Kidney (tissue), 14 donors: ENCODE data around the gene U2AF1L4. TPM values are rescaled to one million over a fixed set of nuclear protein-coding genes. Genes with fewer than 3 reads are reported as not detected.

Experiments used
- DNase-seq, 5 donors: peaks; one replicate each; pipeline ENCODE4 v3.0.0-alpha.2; 2013 to 2020
- FAIRE-seq: peaks from 2 replicates; lab custom pipeline; 2012; peaks lifted over from hg19 to GRCh38; lab: Jason Lieb, UNC
- H3K27ac ChIP-seq, 2 donors: one replicate each; pipeline ENCODE4 v1.7.0; 2013; ENCODE audit warnings: low read depth in 2 of 2, low read length in 2 of 2, inconsistent platforms in 1 of 2
- H3K27me3 ChIP-seq: one replicate; pipeline ENCODE4 v1.7.1; 2013; ENCODE audit warnings: low read length, inconsistent platforms; ENCODE audit not compliant: control insufficient read depth, insufficient read depth
- H3K36me3 ChIP-seq, 3 donors: one replicate each; pipeline versions ENCODE4 v1.7.0 to v1.7.1; 2013; ENCODE audit warnings: low read length in 3 of 3, control low read depth in 1 of 3, inconsistent platforms in 1 of 3; ENCODE audit not compliant: insufficient read depth in 3 of 3, control insufficient read depth in 2 of 3
- H3K4me1 ChIP-seq, 3 donors: one replicate each; pipeline versions ENCODE4 v1.7.0 to v1.7.1; 2013; ENCODE audit warnings: low read length in 3 of 3, inconsistent platforms in 1 of 3, low read depth in 1 of 3; ENCODE audit not compliant: control insufficient read depth in 2 of 3, insufficient read depth in 2 of 3
- H3K4me3 ChIP-seq, 3 donors: one replicate each; pipeline versions ENCODE4 v1.7.0 to v1.8.1; 2013; ENCODE audit warnings: low read length in 3 of 3, control low read depth in 1 of 3, inconsistent platforms in 1 of 3
- H3K9ac ChIP-seq, 3 donors: one replicate each; pipeline versions ENCODE4 v1.7.0 to v1.7.1; 2013; ENCODE audit warnings: low read length in 3 of 3, control low read depth in 1 of 3, inconsistent platforms in 1 of 3
- H3K9me3 ChIP-seq, 3 donors: one replicate each; pipeline versions ENCODE4 v1.7.0 to v1.7.1; 2013; ENCODE audit warnings: low read length in 3 of 3, control low read depth in 1 of 3, inconsistent platforms in 1 of 3; ENCODE audit not compliant: control insufficient read depth in 2 of 3, insufficient read depth in 1 of 3
- intact Hi-C: fragments of 100-400 bp; cut with DNase I; formaldehyde crosslinking; loops from one replicate; pipeline ENCODE4 v1.11.1; 2022
- polyA plus RNA-seq: library from polyadenylated mRNA; stranded (reverse); fragments of 350-450 nt; fragmentation: Illumina TruSeq; extraction: RNeasy Lipid Tissue Mini Kit (QIAGEN cat#74804); gene quantifications from one replicate; pipeline ENCODE4 v1.2.3, GENCODE V29; 2014; ENCODE audit warnings: low read depth, low replicate concordance; ENCODE audit not compliant: insufficient read depth
- total RNA-seq: library from RNA; stranded (reverse); fragmentation: NEBNext Ultra II Directional; extraction: Animal tissue kit (Norgen Biotek cat#: 25700); gene quantifications from one replicate; pipeline ENCODE4 v1.2.1, GENCODE V29; 2021
- TF ChIP-seq, protein P1 (sequence below): IDR thresholded peaks from 3 replicates; pipeline ENCODE4 v1.5.1; 2012; ENCODE audit warnings: mild to moderate bottlenecking, moderate library complexity, borderline replicate concordance; ENCODE audit not compliant: insufficient read depth; ENCODE audit errors: extremely low read depth
- donor health status: control.
- donor health status: control.
- donor health status: control.
- donor health status: control.
- donor health status: control.
- donor health status: DM: yes; HTN: yes; CAD: no.
- donor health status: Normal renal cell carcinoma (clear cell type).

The U2AF1L4 gene
- total and polyA plus RNA-seq, 2 donors from 2014 or later, result 27.4 to 47.7 TPM

DNA sequence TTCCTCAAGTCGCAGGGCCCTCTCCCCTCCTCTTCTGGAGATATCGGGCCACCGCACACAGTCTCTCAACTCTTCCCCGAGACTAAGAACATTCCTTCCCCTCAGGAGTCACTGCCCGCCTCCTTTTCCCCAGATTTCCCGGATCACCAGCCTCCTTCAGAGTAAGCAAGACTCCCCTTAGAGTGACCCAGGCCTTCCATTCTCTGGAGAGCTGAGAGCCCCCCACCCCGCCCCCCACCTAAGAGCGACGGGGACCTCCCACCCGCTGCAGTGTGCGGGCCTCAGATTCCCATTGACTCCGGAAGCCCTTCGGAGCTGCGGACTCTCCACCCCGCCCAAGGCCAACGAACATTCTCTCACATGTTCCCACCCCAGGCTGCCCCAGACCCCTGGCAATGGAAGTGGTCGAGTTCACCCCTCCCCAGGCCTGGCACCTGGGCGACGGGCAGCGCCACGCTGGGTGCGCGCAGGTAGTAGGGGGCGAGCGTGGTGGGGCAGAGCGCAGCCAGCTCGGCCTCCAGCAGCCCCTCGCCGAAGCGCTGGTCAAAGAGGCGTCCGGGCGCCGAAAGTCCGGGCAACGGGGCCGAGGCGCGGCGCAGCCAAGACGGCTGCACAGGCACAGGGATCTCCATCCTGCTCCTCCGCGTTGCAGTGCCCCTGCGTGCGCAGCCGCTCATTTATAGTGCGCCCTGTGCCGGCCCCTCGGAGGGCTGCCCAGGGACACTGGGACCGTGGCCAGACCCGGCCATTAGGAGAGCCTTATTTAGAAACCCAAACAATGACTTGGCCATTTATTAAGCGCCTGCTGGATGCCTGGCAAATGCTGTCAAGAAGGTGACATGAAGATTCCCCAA, 11.4 kb upstream of the U2AF1L4 start, which contains the start of gene HSPB6:
TSS of gene HSPB6 (minus strand) at position 653 of the 854 bp plus-strand sequence. CDS start at position 632, 21 bp downstream.
- intact Hi-C loops, result no loop called here
- Histone ChIP-seq H3K27ac (peak within 1 kb of the TSS; percentile 86), H3K9ac (peak within 1 kb of the TSS in 2 of 3 donors; percentile 27 to 51), H3K4me3 (peak within 1 kb of the TSS in 2 of 3 donors; percentile 26 to 87), H3K27me3 (no peaks in the 10 kb centered on the region), H3K36me3 (peaks cover 0 to 22% (median 10%) of the 10 kb centered on the region in 3 donors), H3K4me1 (peaks cover 0 to 8% (median 0%) of the 10 kb centered on the region in 3 donors), H3K9me3 (no peaks in the 10 kb centered on the region)
- FAIRE-seq (no peak), DNase-seq (peak; percentile 47 to 92 (median 77))
- TF ChIP-seq, protein P1, sequence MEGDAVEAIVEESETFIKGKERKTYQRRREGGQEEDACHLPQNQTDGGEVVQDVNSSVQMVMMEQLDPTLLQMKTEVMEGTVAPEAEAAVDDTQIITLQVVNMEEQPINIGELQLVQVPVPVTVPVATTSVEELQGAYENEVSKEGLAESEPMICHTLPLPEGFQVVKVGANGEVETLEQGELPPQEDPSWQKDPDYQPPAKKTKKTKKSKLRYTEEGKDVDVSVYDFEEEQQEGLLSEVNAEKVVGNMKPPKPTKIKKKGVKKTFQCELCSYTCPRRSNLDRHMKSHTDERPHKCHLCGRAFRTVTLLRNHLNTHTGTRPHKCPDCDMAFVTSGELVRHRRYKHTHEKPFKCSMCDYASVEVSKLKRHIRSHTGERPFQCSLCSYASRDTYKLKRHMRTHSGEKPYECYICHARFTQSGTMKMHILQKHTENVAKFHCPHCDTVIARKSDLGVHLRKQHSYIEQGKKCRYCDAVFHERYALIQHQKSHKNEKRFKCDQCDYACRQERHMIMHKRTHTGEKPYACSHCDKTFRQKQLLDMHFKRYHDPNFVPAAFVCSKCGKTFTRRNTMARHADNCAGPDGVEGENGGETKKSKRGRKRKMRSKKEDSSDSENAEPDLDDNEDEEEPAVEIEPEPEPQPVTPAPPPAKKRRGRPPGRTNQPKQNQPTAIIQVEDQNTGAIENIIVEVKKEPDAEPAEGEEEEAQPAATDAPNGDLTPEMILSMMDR, result no peak

DNA sequence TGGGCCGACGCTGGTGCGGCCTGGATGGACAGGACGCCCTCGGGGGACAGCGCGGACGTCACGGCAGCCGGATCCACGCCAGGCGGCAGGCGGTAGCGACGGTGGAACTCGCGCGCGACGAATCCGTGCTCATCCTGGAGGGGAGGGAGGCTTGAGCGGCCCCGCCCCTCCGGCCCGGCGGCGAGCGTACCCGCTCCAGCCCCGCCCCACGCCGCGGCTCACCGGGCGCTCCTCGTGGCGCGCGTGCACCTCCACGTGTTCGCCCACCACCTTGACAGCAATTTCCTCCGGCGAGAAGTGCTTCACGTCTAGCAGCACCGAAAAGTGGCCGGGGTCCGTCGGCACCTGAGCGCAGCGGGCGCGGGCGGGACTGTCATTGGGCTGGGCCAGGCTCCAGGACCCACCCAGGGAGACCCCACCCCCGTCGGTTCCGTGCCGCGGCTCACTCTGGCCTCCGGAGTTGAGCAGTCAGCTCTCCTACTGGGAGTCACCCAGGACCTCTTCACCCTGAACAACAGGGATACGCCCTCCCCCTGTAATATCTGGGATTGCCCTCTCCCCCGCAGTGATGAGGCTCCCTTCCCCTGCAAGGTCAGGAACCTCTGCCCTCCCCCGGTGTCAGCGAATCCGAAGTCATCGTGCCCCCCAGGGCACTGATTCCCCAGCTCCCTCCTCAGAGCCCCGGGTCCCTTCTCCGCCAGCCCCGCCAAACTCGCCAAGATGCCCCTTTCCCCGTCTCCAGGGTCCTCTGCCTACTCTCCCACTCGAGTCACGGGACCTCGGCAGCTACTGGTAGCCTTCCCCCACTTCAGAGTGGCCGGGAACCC, 10.5 kb upstream of the U2AF1L4 start:
- Histone ChIP-seq H3K27ac (peak overlapping the region; percentile 86), H3K4me3 (peak overlapping the region in 2 of 3 donors; percentile 26 to 41), H3K9me3 (no peaks in the 10 kb centered on the region), H3K4me1 (peaks cover 0 to 8% (median 0%) of the 10 kb centered on the region in 3 donors), H3K27me3 (no peaks in the 10 kb centered on the region), H3K9ac (peak overlapping the region in 2 of 3 donors; percentile 27 to 51), H3K36me3 (peaks cover 0 to 22% (median 10%) of the 10 kb centered on the region in 3 donors)
- TF ChIP-seq, protein P1, result no peak
- FAIRE-seq (no peak), DNase-seq (peak; percentile 22 to 95 (median 70))
- intact Hi-C loops, result no loop called here

DNA sequence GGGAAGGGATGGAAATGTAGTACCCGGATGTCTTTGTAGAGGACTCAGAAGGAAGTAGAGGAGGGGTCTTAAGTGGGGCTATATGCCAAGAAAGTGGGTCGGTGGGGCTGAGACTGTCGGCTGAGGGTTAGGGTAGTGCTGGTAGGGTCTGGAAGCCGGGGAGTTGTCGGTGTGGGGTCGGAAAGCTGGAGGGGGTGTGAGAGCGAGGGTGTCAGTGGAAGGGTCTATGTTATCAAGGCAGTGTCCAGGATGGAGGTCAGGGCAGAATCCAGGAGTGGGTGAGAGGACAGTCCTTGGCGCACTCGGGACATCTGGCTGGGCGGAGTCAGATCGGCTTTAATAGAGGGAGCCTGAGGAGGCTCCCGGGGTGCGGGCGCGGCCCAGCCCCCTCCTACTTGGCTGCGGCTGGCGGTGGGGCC, 9.9 kb upstream of the U2AF1L4 start:
- no peaks in the 10 kb centered on the region for H3K9me3 ChIP-seq

More for the DNA sequence above, 9.9 kb upstream of the U2AF1L4 start:
- H3K27me3 ChIP-seq, result no peaks in the 10 kb centered on the region
- peaks cover 0 to 8% (median 0%) of the 10 kb centered on the region in 3 donors for H3K4me1 ChIP-seq
- peak overlapping the region; percentile 22 to 54 for H3K27ac ChIP-seq
- FAIRE-seq, result no peak
- intact Hi-C loops, result no loop called here
- H3K36me3 ChIP-seq, result peaks cover 0 to 22% (median 10%) of the 10 kb centered on the region in 3 donors
- peak in 1 of 5 donors; percentile 64 for DNase-seq
- TF ChIP-seq, protein P1, result no peak
- no peak overlapping the region for H3K4me3 ChIP-seq
- H3K9ac ChIP-seq, result no peak overlapping the region
